ENCODE measurements around the gene GSC2. TPM values are rescaled to one million over a fixed set of nuclear protein-coding genes. Genes with fewer than 3 reads are reported as not detected.

The GSC2 gene
- total RNA-seq, 1 donor from 2014 or later = not detected

GRCh38 chr22:19128009-19128401, 22.1 kb downstream of the GSC2 start:
- H3K4me3 Mint-ChIP-seq = no peak overlapping the region
- no peak for TF ChIP-seq CTCF (conservative IDR thresholded peaks at IDR 0.05)
- no peak overlapping the region for H3K27ac Mint-ChIP-seq
- H3K27me3 Mint-ChIP-seq = no peaks in the 10 kb centered on the region
- no peaks in the 10 kb centered on the region for H3K36me3 Mint-ChIP-seq
- H3K4me1 Mint-ChIP-seq (ENCODE audit: unreplicated experiment) = peaks cover 2% of the 10 kb centered on the region
- H3K9me3 Mint-ChIP-seq = no peaks in the 10 kb centered on the region
- DNase-seq (ENCODE audit: extremely low spot score, unreplicated experiment) = no peak

- H3K36me3 Mint-ChIP-seq = no peaks in the 10 kb centered on the region
- no peak for DNase-seq (ENCODE audit: extremely low spot score, unreplicated experiment)
- no peak overlapping the region for H3K27ac Mint-ChIP-seq
- H3K4me3 Mint-ChIP-seq = no peak overlapping the region
- H3K4me1 Mint-ChIP-seq (ENCODE audit: unreplicated experiment) = peaks cover 6% of the 10 kb centered on the region
- no peaks in the 10 kb centered on the region for H3K9me3 Mint-ChIP-seq
- TF ChIP-seq CTCF (conservative IDR thresholded peaks at IDR 0.05) = no peak
- no peaks in the 10 kb centered on the region for H3K27me3 Mint-ChIP-seq
These were observed 22.6 kb downstream of the GSC2 start for GRCh38 chr22:19127329-19128008.

GRCh38 chr22:19126309-19127273, 23.5 kb downstream of the GSC2 start:
- Mint-ChIP-seq H3K9me3 (no peaks in the 10 kb centered on the region), H3K4me1 (ENCODE audit: unreplicated experiment) (peaks cover 6% of the 10 kb centered on the region), H3K36me3 (no peaks in the 10 kb centered on the region), H3K4me3 (no peak overlapping the region), H3K27me3 (no peaks in the 10 kb centered on the region), H3K27ac (no peak overlapping the region)
- DNase-seq (ENCODE audit: extremely low spot score, unreplicated experiment) = no peak
- no peak for TF ChIP-seq CTCF (conservative IDR thresholded peaks at IDR 0.05)

GRCh38 chr22:19125474-19126308, 24.4 kb downstream of the GSC2 start:
- H3K27ac Mint-ChIP-seq = no peak overlapping the region

More at GRCh38 chr22:19125474-19126308, 24.4 kb downstream of the GSC2 start:
- Mint-ChIP-seq H3K36me3 (no peaks in the 10 kb centered on the region), H3K4me1 (ENCODE audit: unreplicated experiment) (peaks cover 13% of the 10 kb centered on the region), H3K27me3 (no peaks in the 10 kb centered on the region), H3K9me3 (no peaks in the 10 kb centered on the region), H3K4me3 (no peak overlapping the region)
- TF ChIP-seq CTCF (conservative IDR thresholded peaks at IDR 0.05) = no peak
- DNase-seq (ENCODE audit: extremely low spot score, unreplicated experiment) = no peak
